Measurements from ENCODE around the gene TTC17.

The TTC17 gene

GRCh38 chr11:43542750-43543712 lies 184.3 kb downstream of the TTC17 start:
- DNase-seq = no peak

Measured in inflammatory macrophage (primary cell).